PC-9 (cell line): Measurements from ENCODE around the gene PLA2G1B. TPM values are rescaled to one million over a fixed set of nuclear protein-coding genes. Genes with fewer than 3 reads are reported as not detected.

Experiments used
- BruUV-seq: library from RNA; stranded (reverse); fragments of 400-500 nt; replicated peaks from 2 replicates; lab custom pipeline; 2021; lab: Mats Ljungman, UMichigan
- CTCF ChIA-PET: fragments of 300-600 bp; sonication (Branson Sonifier 250); formaldehyde crosslinking; loops from one replicate; lab custom pipeline; 2022; ENCODE audit warnings: antibody characterized with exemption; lab: Charles Lee
- POLR2A ChIA-PET: fragments of 300-600 bp; sonication (Branson Sonifier 250); formaldehyde crosslinking; loops from one replicate; lab custom pipeline; 2022; ENCODE audit warnings: antibody characterized with exemption; ENCODE audit not compliant: unreplicated experiment; lab: Charles Lee
- DNase-seq, 2 experiments: peaks; one replicate each; pipeline versions ENCODE4 v3.0.0 to v3.0.0-alpha.2; 2015 to 2022; ENCODE audit warnings: mixed read lengths in 1 of 2
- H2AFZ ChIP-seq: fragments of 200-600 bp; sonication (generic); 2 replicates; pipeline ENCODE4 v1.8.1; 2017; ENCODE audit warnings: antibody characterized with exemption
- H3F3A ChIP-seq: fragments of 200-600 bp; sonication (generic); 2 replicates; pipeline ENCODE4 v1.8.1; 2017; ENCODE audit warnings: antibody characterized with exemption, mild to moderate bottlenecking, low read depth; ENCODE audit not compliant: insufficient read depth
- H3K27ac ChIP-seq: fragments of 200-600 bp; sonication (generic); 2 replicates; pipeline ENCODE4 v1.6.1; 2016; ENCODE audit warnings: mixed run types
- H3K27me3 ChIP-seq: fragments of 200-600 bp; sonication (generic); 2 replicates; pipeline ENCODE4 v1.6.1; 2016; ENCODE audit warnings: low read depth, mixed run types; ENCODE audit not compliant: insufficient read depth
- H3K36me3 ChIP-seq: fragments of 200-600 bp; sonication (generic); 2 replicates; pipeline ENCODE4 v1.6.1; 2016; ENCODE audit warnings: low read depth, mixed run types
- H3K4me1 ChIP-seq: fragments of 200-600 bp; sonication (generic); replicated peaks from 2 replicates; pipeline ENCODE4 v1.6.1; 2016; ENCODE audit warnings: mixed run types; ENCODE audit not compliant: insufficient read depth
- H3K4me2 ChIP-seq: fragments of 200-600 bp; sonication (generic); 2 replicates; pipeline ENCODE4 v1.6.1; 2017; ENCODE audit warnings: mixed run types
- H3K4me3 ChIP-seq: fragments of 200-600 bp; sonication (generic); 2 replicates; pipeline ENCODE4 v1.6.1; 2016; ENCODE audit warnings: mixed run types
- H3K79me2 ChIP-seq: fragments of 200-600 bp; sonication (generic); 2 replicates; pipeline ENCODE4 v1.6.1; 2017; ENCODE audit warnings: low read depth, mixed run types
- H3K9me2 ChIP-seq: fragments of 200-600 bp; sonication (generic); 2 replicates; pipeline ENCODE4 v1.8.1; 2017; ENCODE audit warnings: mild to moderate bottlenecking; ENCODE audit not compliant: insufficient read depth
- H3K9me3 ChIP-seq: fragments of 200-600 bp; sonication (generic); 2 replicates; pipeline ENCODE4 v1.8.1; 2016; ENCODE audit warnings: low read depth; ENCODE audit not compliant: insufficient read depth
- H4K20me1 ChIP-seq: fragments of 200-600 bp; sonication (generic); 2 replicates; pipeline ENCODE4 v1.8.1; 2017; ENCODE audit not compliant: insufficient read depth
- EZH2 ChIP-seq: fragments of 200-600 bp; sonication (generic); IDR thresholded peaks from 2 replicates; pipeline ENCODE4 v1.8.0; 2017; ENCODE audit warnings: antibody characterized with exemption, low read depth
- intact Hi-C: fragments of 100-400 bp; cut with micrococcal nuclease; formaldehyde crosslinking; loops from one replicate; pipeline ENCODE4 v1.10.0; 2022; ENCODE audit not compliant: unreplicated experiment
- total RNA-seq: library from RNA; stranded (reverse); gene quantifications from 2 replicates; pipeline ENCODE4 v1.2.3, GENCODE V29; 2021
- TF ChIP-seq, protein P1 (sequence below): fragments of 200-600 bp; sonication (generic); conservative IDR thresholded peaks from 2 replicates; pipeline ENCODE4 v1.6.1; 2017; ENCODE audit warnings: mixed run types, antibody characterized with exemption, mild to moderate bottlenecking, moderate library complexity

PLA2G1B gene
- total RNA-seq, 1 experiment from 2014 or later, result not detected

DNA sequence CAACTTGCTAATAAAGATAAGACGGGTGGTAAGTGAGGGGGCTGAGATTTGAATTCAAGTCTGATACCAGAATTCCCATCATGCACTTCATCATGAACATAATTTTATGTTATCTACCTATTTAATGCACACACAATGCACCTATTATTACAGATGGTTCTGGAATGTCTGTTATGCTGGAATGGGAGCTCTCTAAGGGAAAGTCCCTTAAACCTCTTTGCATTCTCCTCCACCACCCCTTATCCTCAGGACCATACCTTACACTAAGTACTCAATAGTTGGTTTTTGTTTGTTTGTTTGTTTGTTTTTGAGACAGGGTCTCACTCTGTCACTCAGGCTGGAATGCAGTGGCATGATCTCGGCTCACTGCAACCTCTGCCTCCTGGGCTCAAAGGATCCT lies 48.4 kb upstream of the PLA2G1B start:
- POLR2A ChIA-PET, result no interaction called here

DNA sequence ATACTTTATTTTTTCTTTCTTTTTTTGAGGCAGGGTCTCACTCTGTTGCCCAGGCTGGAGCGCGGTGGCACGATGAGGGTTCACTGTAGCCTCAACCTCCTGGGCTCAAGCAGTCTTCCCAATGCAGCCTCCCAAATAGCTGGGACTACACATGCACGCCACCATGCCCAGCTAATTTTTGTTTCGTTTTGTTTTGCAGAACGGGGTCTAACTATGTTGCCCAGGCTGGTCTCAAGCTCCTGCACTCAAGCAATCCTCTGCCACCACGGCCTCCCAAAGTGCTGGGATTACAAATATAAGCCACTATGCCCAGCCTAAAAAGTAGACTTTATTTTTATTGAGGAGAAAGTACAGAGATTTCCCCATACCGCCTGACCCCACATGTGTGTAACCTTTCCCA lies 46.1 kb upstream of the PLA2G1B start:
- H3K9me2 ChIP-seq, result no peaks in the 10 kb centered on the region
- intact Hi-C loops, result no loop called here
- H3K79me2 ChIP-seq, result no peaks in the 10 kb centered on the region
- ChIA-PET CTCF (interaction anchor here (0.6 kb wide), 1 partner anchor 57 kb away, joined by 4 read pairs; no protein-coding TSS in a partner anchor), POLR2A (no interaction called here)
- H3K4me3 ChIP-seq, result no peak overlapping the region
- no peak overlapping the region for H3K4me2 ChIP-seq
- no TSS peak for BruUV-seq
- no peaks in the 10 kb centered on the region for H3F3A ChIP-seq
- no peak overlapping the region for H3K27ac ChIP-seq
- H2AFZ ChIP-seq, result no peak overlapping the region
- peaks cover 41% of the 10 kb centered on the region for H3K27me3 ChIP-seq
- DNase-seq, result no peak
- H3K36me3 ChIP-seq, result no peaks in the 10 kb centered on the region
- no peaks in the 10 kb centered on the region for H3K4me1 ChIP-seq
- H4K20me1 ChIP-seq, result no peaks in the 10 kb centered on the region
- no peaks in the 10 kb centered on the region for H3K9me3 ChIP-seq
- no peak for TF ChIP-seq EZH2
- TF ChIP-seq, protein P1, sequence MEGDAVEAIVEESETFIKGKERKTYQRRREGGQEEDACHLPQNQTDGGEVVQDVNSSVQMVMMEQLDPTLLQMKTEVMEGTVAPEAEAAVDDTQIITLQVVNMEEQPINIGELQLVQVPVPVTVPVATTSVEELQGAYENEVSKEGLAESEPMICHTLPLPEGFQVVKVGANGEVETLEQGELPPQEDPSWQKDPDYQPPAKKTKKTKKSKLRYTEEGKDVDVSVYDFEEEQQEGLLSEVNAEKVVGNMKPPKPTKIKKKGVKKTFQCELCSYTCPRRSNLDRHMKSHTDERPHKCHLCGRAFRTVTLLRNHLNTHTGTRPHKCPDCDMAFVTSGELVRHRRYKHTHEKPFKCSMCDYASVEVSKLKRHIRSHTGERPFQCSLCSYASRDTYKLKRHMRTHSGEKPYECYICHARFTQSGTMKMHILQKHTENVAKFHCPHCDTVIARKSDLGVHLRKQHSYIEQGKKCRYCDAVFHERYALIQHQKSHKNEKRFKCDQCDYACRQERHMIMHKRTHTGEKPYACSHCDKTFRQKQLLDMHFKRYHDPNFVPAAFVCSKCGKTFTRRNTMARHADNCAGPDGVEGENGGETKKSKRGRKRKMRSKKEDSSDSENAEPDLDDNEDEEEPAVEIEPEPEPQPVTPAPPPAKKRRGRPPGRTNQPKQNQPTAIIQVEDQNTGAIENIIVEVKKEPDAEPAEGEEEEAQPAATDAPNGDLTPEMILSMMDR, result no peak

More for the DNA sequence above, 48.4 kb upstream of the PLA2G1B start:
- Histone ChIP-seq H3F3A (no peaks in the 10 kb centered on the region), H3K4me2 (no peak overlapping the region), H2AFZ (no peak overlapping the region), H3K79me2 (no peaks in the 10 kb centered on the region), H3K4me3 (no peak overlapping the region), H3K9me2 (no peaks in the 10 kb centered on the region), H3K36me3 (no peaks in the 10 kb centered on the region), H3K9me3 (no peaks in the 10 kb centered on the region), H3K27ac (no peak overlapping the region), H4K20me1 (no peaks in the 10 kb centered on the region), H3K4me1 (no peaks in the 10 kb centered on the region), H3K27me3 (peaks cover 25% of the 10 kb centered on the region)
- no TSS peak for BruUV-seq
- no peak for DNase-seq
- intact Hi-C loops, result no loop called here
- CTCF ChIA-PET, result interaction anchor here (1.0 kb wide), 1 partner anchor 9 kb away, joined by 3 read pairs; no protein-coding TSS in a partner anchor
- TF ChIP-seq, protein P1, result no peak
- TF ChIP-seq EZH2, result no peak

DNA sequence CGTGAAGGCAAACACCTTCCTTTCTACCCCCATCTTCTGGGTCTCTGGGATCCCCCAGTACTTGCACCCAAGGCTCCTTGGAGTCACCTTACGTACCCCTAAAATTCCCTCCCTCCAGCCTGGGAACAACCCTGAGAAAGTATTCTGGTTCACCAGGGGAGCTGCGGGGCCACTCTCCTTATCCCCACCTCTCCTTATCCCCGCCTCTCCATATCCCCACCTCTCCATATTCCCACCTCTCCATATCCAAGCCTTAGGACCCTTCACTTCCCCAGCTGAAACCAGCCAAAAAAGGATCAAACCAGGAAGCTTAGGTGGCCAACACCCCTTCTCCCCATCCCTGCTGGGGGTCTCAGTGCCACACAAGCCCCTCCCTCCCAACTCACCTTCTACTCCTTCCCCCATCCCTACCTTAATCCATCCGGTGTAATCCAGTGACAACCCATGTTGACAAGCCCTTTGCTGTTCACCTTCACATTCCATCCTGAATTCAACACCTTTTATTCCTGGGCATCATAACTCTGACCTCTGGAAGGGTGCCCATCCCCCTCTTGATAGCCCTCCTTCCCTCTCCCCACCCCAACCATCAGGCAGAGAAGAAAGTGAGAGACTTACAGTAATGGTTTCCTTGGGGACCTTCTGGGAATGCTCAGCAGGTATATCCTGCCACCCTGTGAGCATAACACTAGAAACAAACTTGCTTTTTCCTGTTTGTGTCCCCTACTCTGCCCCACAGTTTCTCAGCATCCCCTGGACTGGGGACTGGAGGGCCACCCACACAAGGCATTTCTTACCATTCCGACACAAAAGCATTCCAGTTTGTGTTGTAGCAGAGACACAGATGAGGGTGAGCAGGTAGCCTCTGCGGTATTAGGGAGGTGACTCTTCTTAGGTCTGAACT lies 43.0 kb upstream of the PLA2G1B start:
- Histone ChIP-seq H3F3A (no peaks in the 10 kb centered on the region), H4K20me1 (no peaks in the 10 kb centered on the region), H3K79me2 (no peaks in the 10 kb centered on the region), H3K27ac (no peak overlapping the region), H3K4me1 (no peaks in the 10 kb centered on the region), H3K36me3 (no peaks in the 10 kb centered on the region), H3K9me2 (no peaks in the 10 kb centered on the region), H2AFZ (no peak overlapping the region), H3K9me3 (no peaks in the 10 kb centered on the region), H3K4me2 (no peak overlapping the region), H3K4me3 (no peak overlapping the region), H3K27me3 (peaks cover 48% of the 10 kb centered on the region)
- intact Hi-C loops, result no loop called here
- POLR2A ChIA-PET, result no interaction called here
- DNase-seq, result no peak
- BruUV-seq, result no TSS peak
- TF ChIP-seq EZH2, result no peak
- TF ChIP-seq, protein P1, result no peak
- CTCF ChIA-PET, result interaction anchor here (0.6 kb wide), 1 partner anchor 185 kb away, joined by 16 read pairs; no protein-coding TSS in a partner anchor
